Breast epithelium (tissue), 3 donors: ENCODE results near the gene CRYAB.

Source experiments
- CTCF ChIP-seq, 3 donors: fragments of 450-650 bp; IDR thresholded peaks; one replicate each; pipeline ENCODE4 v1.5.1; 2016 to 2017; ENCODE audit warnings: antibody characterized with exemption in 3 of 3, mild to moderate bottlenecking in 3 of 3, moderate library complexity in 3 of 3
- POLR2AphosphoS5 ChIP-seq, 3 donors: sonication (generic); formaldehyde crosslinking; IDR thresholded peaks; one replicate each; pipeline ENCODE4 v1.6.1; 2017; ENCODE audit warnings: antibody characterized with exemption in 3 of 3

DNA sequence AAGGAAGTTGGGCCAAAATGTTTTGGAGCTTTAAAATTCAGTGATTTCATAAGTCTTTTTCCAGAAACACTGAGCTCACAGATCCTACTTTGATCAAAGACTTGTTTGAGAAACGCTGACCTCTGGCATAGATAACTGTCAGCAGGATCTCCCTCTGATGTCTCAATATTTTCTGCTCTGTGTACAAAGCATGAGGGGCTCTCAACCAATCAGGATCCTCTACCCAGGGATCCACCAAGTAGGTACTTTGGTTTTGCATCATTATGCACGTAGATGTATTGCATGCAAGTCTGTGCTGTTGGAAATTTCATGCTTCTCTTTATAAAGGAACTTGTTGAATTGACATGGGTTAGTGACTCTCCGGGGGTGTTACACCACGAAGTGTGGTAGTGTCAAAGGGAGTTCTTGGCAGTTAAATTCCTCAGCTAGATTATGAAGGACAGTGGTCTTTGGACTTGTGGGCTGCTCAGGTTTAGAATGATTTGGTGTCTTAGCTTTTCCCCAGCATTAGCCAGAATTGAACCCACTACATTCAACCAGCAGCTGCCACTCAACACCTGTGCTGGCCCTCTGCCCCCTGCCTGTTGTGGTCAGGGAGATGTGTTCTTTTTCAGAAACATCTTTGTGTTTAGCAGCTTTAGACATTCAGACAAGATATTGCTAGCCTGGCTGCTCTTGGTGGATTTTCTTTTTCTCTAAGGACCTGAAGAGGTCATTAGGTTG, 23.9 kb upstream of the CRYAB start:
- no peak for TF ChIP-seq POLR2AphosphoS5 (IDR thresholded peaks at IDR 0.05)
- TF ChIP-seq CTCF (IDR thresholded peaks at IDR 0.05) = no peak
